Mucosa of stomach (tissue), 1 donor: Measurements from ENCODE around the gene SMIM28.
"Not testable (repeated sequence)": the region's sequence is repeated elsewhere in the genome, so short reads cannot be mapped to it uniquely, and the experiment has no call there.

Experiments
- H3K27me3 ChIP-seq: one replicate; pipeline ENCODE4 v1.7.0; 2013; ENCODE audit warnings: mild to moderate bottlenecking, low read length; ENCODE audit not compliant: control insufficient read depth, insufficient read depth
- H3K36me3 ChIP-seq: one replicate; pipeline ENCODE4 v1.7.0; 2013; ENCODE audit warnings: low read length; ENCODE audit not compliant: control insufficient read depth, insufficient read depth
- H3K4me1 ChIP-seq: one replicate; pipeline ENCODE4 v1.7.0; 2013; ENCODE audit warnings: mild to moderate bottlenecking, low read length; ENCODE audit not compliant: control insufficient read depth, insufficient read depth
- H3K4me3 ChIP-seq: one replicate; pipeline ENCODE4 v1.7.0; 2013; ENCODE audit warnings: low read length
- H3K9ac ChIP-seq: one replicate; pipeline ENCODE4 v1.7.0; 2013; ENCODE audit warnings: mild to moderate bottlenecking, low read length, moderate library complexity
- H3K9me3 ChIP-seq: one replicate; pipeline ENCODE4 v1.7.0; 2013; ENCODE audit warnings: mild to moderate bottlenecking, low read length, moderate library complexity; ENCODE audit not compliant: control insufficient read depth
- donor health status: Pancreatic carcinoma.

The SMIM28 gene

GRCh38 chr6:138416206-138416605 is 38.5 kb downstream of the SMIM28 start:
- no peaks in the 10 kb centered on the region for H3K27me3 ChIP-seq
- no peaks in the 10 kb centered on the region for H3K4me1 ChIP-seq
- no peak overlapping the region for H3K9ac ChIP-seq
- H3K4me3 ChIP-seq, result no peak overlapping the region
- H3K36me3 ChIP-seq, result peaks cover 7% of the 10 kb centered on the region
- no peaks in the 10 kb centered on the region for H3K9me3 ChIP-seq

DNA sequence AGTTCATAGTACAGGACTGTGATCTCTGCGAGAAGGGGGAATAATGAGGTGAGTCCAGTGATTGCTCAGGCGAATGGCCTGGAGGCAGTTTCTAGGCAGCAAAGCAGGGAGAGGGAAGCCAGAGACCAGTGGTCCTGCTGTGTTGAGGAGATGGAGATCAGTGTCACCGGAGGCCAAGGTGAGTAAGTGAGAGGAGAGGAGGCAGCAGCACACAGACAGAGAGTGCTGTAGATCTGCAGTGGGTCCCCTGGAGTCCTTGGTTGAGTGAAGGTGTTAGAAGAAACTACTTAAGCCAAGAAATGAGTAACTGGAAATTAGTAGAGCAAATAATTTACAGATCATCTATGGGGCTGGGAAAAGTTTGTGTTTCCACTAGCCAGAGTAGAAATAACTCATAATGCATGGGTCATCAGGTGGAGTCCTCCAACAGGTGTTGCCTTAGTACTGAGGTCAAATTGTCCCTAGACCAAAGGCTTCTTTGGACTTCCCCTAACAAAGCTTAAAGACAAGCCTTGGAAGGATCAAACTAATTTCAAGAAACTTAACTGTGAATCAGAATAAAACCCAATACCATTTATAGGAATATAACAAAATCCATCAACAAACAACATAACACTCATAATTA is 39.9 kb downstream of the SMIM28 start:
- Histone ChIP-seq H3K4me1 (no peaks in the 10 kb centered on the region), H3K27me3 (no peaks in the 10 kb centered on the region), H3K9me3 (no peaks in the 10 kb centered on the region), H3K4me3 (no peak overlapping the region), H3K9ac (no peak overlapping the region), H3K36me3 (peaks cover 7% of the 10 kb centered on the region)

DNA sequence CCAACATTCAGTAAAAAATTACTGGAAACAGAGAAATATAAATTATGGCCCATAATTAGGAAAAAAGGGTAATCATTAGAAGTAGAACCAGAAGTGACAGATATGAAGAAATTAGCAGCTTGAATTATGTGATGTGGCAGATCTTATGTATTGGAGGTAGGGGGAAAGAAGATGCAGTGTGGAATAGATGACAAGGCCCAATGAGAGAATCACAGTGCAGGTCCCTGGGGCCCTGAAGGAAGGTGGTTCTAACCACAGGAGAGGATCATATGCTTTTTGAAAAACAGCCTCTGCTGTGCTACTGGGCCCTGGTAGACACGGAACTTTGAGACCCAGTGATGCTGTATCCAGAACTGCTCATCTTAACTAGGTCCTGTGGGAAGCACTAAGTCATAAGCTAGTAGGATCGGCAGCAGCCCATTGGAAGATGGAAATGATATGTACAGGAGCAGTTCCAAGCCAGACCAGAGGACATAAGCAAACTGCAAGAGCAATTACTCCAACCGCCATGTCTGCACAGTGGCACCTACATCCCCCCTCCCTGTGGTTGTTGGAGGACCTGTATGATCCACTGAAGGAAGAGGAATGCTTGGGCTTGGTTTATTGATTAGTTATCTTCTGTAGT is 40.5 kb downstream of the SMIM28 start:
- H3K36me3 ChIP-seq, result peaks cover 7% of the 10 kb centered on the region
- peaks cover 3% of the 10 kb centered on the region for H3K4me1 ChIP-seq
- no peak overlapping the region for H3K9ac ChIP-seq
- H3K9me3 ChIP-seq, result no peaks in the 10 kb centered on the region
- H3K27me3 ChIP-seq, result no peaks in the 10 kb centered on the region
- no peak overlapping the region for H3K4me3 ChIP-seq

DNA sequence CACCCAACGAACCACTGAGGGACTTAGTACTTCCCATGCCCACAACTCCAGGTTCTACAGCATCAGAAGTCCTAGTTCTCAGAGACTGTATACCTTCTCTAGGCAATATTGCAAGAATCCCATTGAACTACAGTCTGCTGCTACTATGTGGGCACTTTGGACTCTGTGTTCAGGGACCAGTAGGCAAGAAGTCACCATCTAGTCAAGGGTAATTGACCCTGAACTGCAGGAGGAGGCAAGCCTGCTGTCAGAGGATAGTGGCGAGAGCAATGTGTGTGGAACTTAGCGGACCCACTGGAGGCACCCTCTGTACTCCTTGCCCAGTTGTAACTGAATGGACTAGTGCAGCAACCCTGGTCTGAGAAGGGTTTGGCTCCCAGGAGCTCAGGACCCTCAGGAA is 42.1 kb downstream of the SMIM28 start:
- H3K36me3 ChIP-seq, result no peaks in the 10 kb centered on the region
- H3K4me1 ChIP-seq, result peaks cover 4% of the 10 kb centered on the region
- H3K9me3 ChIP-seq, result no peaks in the 10 kb centered on the region
- no peak overlapping the region for H3K9ac ChIP-seq
- no peaks in the 10 kb centered on the region for H3K27me3 ChIP-seq
- H3K4me3 ChIP-seq, result no peak overlapping the region

- H3K9me3 ChIP-seq, result no peaks in the 10 kb centered on the region
- H3K27me3 ChIP-seq, result no peaks in the 10 kb centered on the region
- no peak overlapping the region for H3K9ac ChIP-seq
- no peaks in the 10 kb centered on the region for H3K36me3 ChIP-seq
- no peak overlapping the region for H3K4me3 ChIP-seq
- H3K4me1 ChIP-seq, result peaks cover 4% of the 10 kb centered on the region
These were observed 42.7 kb downstream of the SMIM28 start for GRCh38 chr6:138420356-138420755.

- Histone ChIP-seq H3K36me3 (no peaks in the 10 kb centered on the region), H3K27me3 (no peaks in the 10 kb centered on the region), H3K9me3 (no peaks in the 10 kb centered on the region), H3K9ac (no peak overlapping the region), H3K4me1 (peaks cover 4% of the 10 kb centered on the region), H3K4me3 (no peak overlapping the region)
These were observed 43.4 kb downstream of the SMIM28 start for GRCh38 chr6:138421089-138421488.

GRCh38 chr6:138421608-138422007 is 43.9 kb downstream of the SMIM28 start:
- Histone ChIP-seq H3K36me3 (no peaks in the 10 kb centered on the region), H3K9me3 (no peaks in the 10 kb centered on the region), H3K4me3 (no peak overlapping the region), H3K27me3 (no peaks in the 10 kb centered on the region), H3K9ac (no peak overlapping the region), H3K4me1 (peaks cover 4% of the 10 kb centered on the region)

GRCh38 chr6:138422861-138423260 is 45.2 kb downstream of the SMIM28 start:
- Histone ChIP-seq H3K9me3 (no peaks in the 10 kb centered on the region), H3K4me1 (peaks cover 4% of the 10 kb centered on the region), H3K9ac (no peak overlapping the region), H3K36me3 (no peaks in the 10 kb centered on the region), H3K27me3 (no peaks in the 10 kb centered on the region), H3K4me3 (no peak overlapping the region)

DNA sequence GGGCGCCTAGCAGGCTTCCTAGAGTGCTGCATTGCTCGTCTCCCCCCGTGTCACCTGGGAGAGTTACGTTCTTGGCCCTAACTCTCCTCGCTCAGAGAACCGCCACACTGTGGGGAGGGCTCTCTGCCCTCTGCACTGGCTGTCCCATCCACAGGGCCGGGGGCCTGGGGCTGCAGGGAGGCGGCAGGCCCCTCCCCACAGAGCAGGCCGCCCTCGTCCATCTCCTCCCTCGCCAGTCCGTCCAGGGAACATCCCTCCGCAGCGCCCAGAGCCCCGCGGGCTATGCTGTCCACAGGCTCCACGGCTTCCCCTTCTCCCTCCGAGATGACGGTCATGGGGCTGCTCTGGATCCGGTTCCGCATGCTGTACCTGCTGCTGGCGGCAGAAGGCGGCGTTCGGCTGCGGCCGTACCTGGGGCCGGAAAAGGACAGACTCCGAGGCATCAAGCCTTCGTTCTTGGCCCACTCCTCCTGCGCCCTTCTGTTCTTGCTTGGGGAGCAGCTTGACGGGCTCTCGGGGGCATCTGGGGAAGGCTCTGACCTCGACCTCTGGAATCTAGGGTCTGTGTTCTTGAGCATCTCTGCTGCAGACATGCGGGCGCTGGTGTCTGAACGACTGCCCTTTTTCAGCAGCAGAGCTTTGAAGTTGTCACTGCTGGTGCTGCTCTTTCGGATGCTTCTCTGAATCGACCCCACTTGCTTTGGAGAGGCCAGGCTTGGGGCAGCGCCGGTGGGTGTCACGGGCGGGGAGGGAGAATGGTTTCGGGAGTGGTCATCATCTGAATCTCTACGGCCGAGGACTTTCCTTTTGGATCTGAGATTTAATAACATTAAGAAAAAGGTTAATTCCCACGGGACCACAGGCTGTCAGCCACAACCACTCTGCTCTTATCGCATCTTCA is 46.5 kb downstream of the SMIM28 start:
- H3K4me3 ChIP-seq, result no peak overlapping the region
- H3K4me1 ChIP-seq, result peaks cover 7% of the 10 kb centered on the region
- H3K36me3 ChIP-seq, result no peaks in the 10 kb centered on the region
- H3K27me3 ChIP-seq, result no peaks in the 10 kb centered on the region
- H3K9me3 ChIP-seq, result no peaks in the 10 kb centered on the region
- no peak overlapping the region for H3K9ac ChIP-seq

DNA sequence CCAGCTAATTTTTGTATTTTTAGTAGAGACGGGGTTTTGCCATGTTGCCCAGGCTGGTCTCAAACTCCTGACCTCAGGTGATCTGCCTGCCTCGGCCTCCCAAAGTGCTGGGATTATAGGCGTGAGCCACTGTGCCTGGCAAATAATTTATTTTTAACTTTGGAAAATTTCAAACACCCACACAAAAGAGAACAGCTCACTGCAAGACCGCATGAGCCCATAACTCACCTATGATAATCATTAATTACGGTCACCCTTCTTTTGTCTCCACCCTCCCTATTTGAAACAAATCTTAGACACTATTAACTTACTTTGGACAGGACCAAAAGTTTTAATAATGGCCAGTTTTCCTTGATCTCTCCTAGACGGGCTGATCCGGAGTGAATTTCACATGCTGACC is 47.6 kb downstream of the SMIM28 start:
- H3K27me3 ChIP-seq, H3K4me1 ChIP-seq, H3K4me3 ChIP-seq, H3K36me3 ChIP-seq, H3K9ac ChIP-seq, H3K9me3 ChIP-seq: not testable (repeated sequence)

DNA sequence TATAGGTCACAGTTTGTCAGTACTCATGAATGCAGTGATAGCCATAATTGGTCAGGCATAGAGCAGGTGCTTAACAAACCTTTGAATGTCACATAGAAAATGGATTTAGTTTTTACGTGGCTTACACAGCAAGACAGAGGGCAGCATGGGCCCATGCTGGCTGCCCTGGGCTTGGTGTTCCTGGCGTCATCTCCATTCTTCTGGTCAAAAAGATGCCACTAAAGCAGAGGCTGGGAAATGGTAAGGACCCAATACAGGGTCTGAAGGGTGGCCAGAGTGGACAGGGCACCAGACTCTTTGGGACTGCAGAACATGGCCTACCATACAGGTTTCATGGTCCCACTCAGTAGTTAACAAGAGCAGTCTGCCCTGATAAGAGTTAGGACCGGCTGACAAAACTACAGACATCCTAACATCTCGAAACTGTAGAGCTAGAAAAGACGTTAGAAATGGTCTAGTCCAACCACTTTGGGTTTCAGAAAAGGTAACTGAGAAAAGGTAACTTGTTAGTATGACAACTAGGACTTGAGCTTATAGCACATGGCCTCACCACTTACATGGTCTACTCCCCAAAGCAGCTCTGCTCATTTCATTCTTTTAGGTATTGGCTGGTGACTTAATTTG is 48.9 kb downstream of the SMIM28 start:
- no peaks in the 10 kb centered on the region for H3K27me3 ChIP-seq
- H3K4me3 ChIP-seq, result no peak overlapping the region
- no peaks in the 10 kb centered on the region for H3K36me3 ChIP-seq
- H3K9me3 ChIP-seq, result no peaks in the 10 kb centered on the region
- H3K9ac ChIP-seq, result no peak overlapping the region
- H3K4me1 ChIP-seq, result peaks cover 10% of the 10 kb centered on the region

GRCh38 chr6:138427701-138428100 is 50.0 kb downstream of the SMIM28 start:
- no peaks in the 10 kb centered on the region for H3K36me3 ChIP-seq
- H3K4me3 ChIP-seq, result no peak overlapping the region
- H3K4me1 ChIP-seq, result peaks cover 10% of the 10 kb centered on the region
- H3K9ac ChIP-seq, result no peak overlapping the region
- H3K9me3 ChIP-seq, result no peaks in the 10 kb centered on the region
- H3K27me3 ChIP-seq, result no peaks in the 10 kb centered on the region
